Measurements from ENCODE around the gene WIPF3.

Gene WIPF3

GRCh38 chr7:29953726-29954347, 147.5 kb downstream of the WIPF3 start:
- no peak for ATAC-seq
- TF ChIP-seq POU6F1 (CRISPR knock-in tag; IDR thresholded peaks at IDR 0.05; ENCODE audit: borderline replicate concordance, low read depth) (no peak), ZNF8 (CRISPR knock-in tag; IDR thresholded peaks at IDR 0.05) (no peak), ESRRG (CRISPR knock-in tag; IDR thresholded peaks at IDR 0.05) (no peak), ZC3H10 (CRISPR knock-in tag; IDR thresholded peaks at IDR 0.05) (no peak), SNAI2 (CRISPR knock-in tag; IDR thresholded peaks at IDR 0.05) (no peak), ISL1 (CRISPR knock-in tag; IDR thresholded peaks at IDR 0.05) (no peak), OSR1 (CRISPR knock-in tag; IDR thresholded peaks at IDR 0.05) (no peak), TSHZ2 (CRISPR knock-in tag; IDR thresholded peaks at IDR 0.05) (no peak), CREB5 (CRISPR knock-in tag; IDR thresholded peaks at IDR 0.05; ENCODE audit: low read depth) (no peak), CSDC2 (CRISPR knock-in tag; IDR thresholded peaks at IDR 0.05) (no peak), ZNF565 (CRISPR knock-in tag; conservative IDR thresholded peaks at IDR 0.05; ENCODE audit: low read depth) (no peak), TCF4 (CRISPR knock-in tag; IDR thresholded peaks at IDR 0.05; ENCODE audit: borderline replicate concordance) (no peak), ZNF70 (CRISPR knock-in tag; IDR thresholded peaks at IDR 0.05) (no peak), RARB (CRISPR knock-in tag; IDR thresholded peaks at IDR 0.05) (no peak), BACH2 (CRISPR knock-in tag; IDR thresholded peaks at IDR 0.05; ENCODE audit: borderline replicate concordance) (no peak), PATZ1 (CRISPR knock-in tag; IDR thresholded peaks at IDR 0.05; ENCODE audit: borderline replicate concordance) (no peak)

GRCh38 chr7:29955075-29955792, 148.9 kb downstream of the WIPF3 start:
- ATAC-seq = no peak
- no peak for TF ChIP-seq CSDC2 (CRISPR knock-in tag; IDR thresholded peaks at IDR 0.05)
- TF ChIP-seq ZNF565 (CRISPR knock-in tag; conservative IDR thresholded peaks at IDR 0.05; ENCODE audit: low read depth) = no peak

GRCh38 chr7:29955799-29956486, 149.6 kb downstream of the WIPF3 start:
- ATAC-seq = no peak
- TF ChIP-seq TCF4 (CRISPR knock-in tag; IDR thresholded peaks at IDR 0.05; ENCODE audit: borderline replicate concordance) (no peak), ZFP30 (CRISPR knock-in tag; IDR thresholded peaks at IDR 0.05) (no peak), SNAI2 (CRISPR knock-in tag; IDR thresholded peaks at IDR 0.05) (no peak), GLIS3 (CRISPR knock-in tag; IDR thresholded peaks at IDR 0.05) (no peak), ZFP3 (CRISPR knock-in tag; IDR thresholded peaks at IDR 0.05) (no peak), ZNF70 (CRISPR knock-in tag; IDR thresholded peaks at IDR 0.05) (no peak), ISL1 (CRISPR knock-in tag; IDR thresholded peaks at IDR 0.05) (no peak), ARNTL (CRISPR knock-in tag; IDR thresholded peaks at IDR 0.05; ENCODE audit: borderline replicate concordance, low read depth) (no peak), CSDC2 (CRISPR knock-in tag; IDR thresholded peaks at IDR 0.05) (no peak), TSHZ2 (CRISPR knock-in tag; IDR thresholded peaks at IDR 0.05) (no peak), ZNF8 (CRISPR knock-in tag; IDR thresholded peaks at IDR 0.05) (no peak), ZC3H10 (CRISPR knock-in tag; IDR thresholded peaks at IDR 0.05) (no peak), ESRRG (CRISPR knock-in tag; IDR thresholded peaks at IDR 0.05) (no peak), CSRNP3 (CRISPR knock-in tag; IDR thresholded peaks at IDR 0.05) (no peak), BACH2 (CRISPR knock-in tag; IDR thresholded peaks at IDR 0.05; ENCODE audit: borderline replicate concordance) (no peak)

Measured in SK-N-SH treated with all-trans-retinoic acid at 6 μM for 48 hours (cell line).